SH-SY5Y (cell line): Measurements from ENCODE around the gene CAPZA1.

Source experiments
- GATA2 ChIP-seq: IDR thresholded peaks from 2 replicates; pipeline ENCODE4 v1.6.1; 2011; ENCODE audit warnings: mild to moderate bottlenecking, low read depth, low read length
- GATA3 ChIP-seq: IDR thresholded peaks from 2 replicates; pipeline ENCODE4 v1.6.1; 2011; ENCODE audit warnings: low read depth, mild to moderate bottlenecking, low read length, moderate library complexity

The CAPZA1 gene

GRCh38 chr1:112708002-112708448 is 88.4 kb downstream of the CAPZA1 start:
- no peak for TF ChIP-seq GATA3
- no peak for TF ChIP-seq GATA2

- TF ChIP-seq GATA2 (no peak), GATA3 (no peak)
These were observed 88.9 kb downstream of the CAPZA1 start for GRCh38 chr1:112708489-112708888.

DNA sequence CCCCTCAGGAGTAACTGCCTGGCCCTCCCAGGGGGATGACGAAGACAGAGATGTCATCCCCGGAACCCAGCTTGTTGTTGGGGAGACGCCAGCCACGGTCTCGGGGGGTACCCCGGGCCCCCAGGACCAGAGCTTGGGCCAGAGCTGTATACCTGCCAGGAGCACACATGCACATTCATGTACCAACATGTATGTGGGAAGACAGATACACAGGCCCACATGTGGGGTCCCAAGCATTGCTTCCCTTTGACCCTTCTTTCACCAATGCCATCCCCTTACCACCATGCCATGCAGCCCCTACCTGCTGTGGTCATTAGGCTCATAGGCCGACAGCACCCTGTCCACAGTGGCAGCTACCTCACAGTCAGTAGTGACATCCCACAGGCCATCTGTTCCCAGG is 90.5 kb downstream of the CAPZA1 start:
- no peak for TF ChIP-seq GATA3
- TF ChIP-seq GATA2 = no peak

DNA sequence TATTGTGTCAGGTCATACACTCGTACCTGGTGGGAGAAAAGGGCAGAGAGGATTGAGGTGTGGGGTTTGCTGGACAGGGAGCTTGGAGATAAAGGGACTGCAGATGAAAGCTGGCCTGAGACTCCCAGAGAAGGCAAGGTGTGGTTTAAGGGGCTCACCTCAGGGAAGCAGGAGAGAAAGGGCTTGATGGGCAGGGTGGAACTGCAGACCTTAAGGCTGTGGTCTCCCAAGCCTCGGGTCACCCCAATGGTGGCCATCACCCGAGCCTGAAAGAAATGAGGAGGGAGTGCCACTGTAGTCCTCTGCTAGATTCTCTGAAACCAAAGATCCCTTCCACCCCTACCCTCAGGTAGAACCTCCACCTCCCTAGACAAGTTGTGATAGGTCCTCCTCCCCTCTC is 91.0 kb downstream of the CAPZA1 start:
- TF ChIP-seq GATA3 (no peak), GATA2 (no peak)

DNA sequence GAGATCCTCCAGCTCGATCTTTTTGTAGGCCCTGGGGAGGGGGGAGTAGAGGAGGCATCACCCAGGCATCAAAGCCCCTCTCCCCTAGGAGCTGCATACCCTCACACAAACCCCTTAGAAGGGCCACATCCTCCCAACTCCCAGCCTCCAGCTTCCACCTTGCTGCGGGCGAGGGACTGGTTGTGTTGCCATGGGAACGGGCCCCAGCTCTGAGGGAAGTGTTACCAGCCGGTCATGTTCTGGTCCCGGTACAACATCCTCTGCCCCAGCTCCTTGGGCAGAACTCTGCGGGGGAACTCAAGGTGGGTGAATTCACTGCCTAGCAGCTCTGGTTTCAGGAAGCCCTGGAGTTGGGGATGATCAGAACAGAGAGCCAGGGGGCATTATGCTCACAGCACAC is 91.4 kb downstream of the CAPZA1 start:
- TF ChIP-seq GATA3 (no peak), GATA2 (no peak)

DNA sequence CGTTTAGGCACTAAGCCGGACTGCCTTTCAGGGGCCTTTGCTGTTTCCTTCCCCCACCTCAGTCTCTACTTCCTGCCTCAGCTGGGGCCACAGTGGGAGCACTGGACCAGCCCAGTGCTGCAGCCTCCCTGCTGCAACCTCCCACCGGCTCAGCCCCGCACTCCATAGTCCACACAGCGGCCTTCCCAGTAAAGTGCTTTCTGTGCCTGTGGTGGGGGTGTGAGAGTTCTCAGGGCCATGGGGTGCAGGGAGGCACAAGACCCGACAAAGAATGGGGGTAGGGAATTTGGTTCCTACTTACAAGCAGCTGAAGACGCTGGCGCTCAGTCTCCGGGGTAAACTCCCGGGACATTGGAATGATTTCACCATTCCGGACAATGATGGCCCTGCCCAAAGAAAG is 92.0 kb downstream of the CAPZA1 start:
- no peak for TF ChIP-seq GATA3

GRCh38 chr1:112712191-112712590 is 92.6 kb downstream of the CAPZA1 start:
- no peak for TF ChIP-seq GATA2
- TF ChIP-seq GATA3 = no peak

DNA sequence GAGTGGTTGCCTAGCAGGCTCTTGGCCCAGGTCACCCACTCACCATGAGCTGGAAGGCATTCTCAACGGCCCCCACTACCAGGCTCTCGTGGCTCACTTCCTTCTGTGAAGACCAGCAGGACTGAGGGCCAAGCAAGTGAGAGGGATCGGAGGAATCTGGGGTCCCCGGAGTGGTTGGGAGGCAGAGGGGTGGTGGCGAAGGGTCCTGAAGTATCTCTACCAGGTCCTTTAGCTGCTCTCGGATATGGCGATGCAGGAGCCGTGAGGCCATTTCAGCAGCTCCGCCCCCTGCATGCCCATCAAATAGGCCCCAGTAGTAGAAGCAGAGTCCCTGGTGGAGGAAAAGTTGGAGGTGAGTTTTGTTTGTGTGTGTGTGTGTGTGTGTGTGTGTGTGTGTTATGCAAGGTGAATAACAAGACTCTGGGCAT is 93.1 kb downstream of the CAPZA1 start:
- no peak for TF ChIP-seq GATA2
- no peak for TF ChIP-seq GATA3

- TF ChIP-seq GATA2 = no peak
- no peak for TF ChIP-seq GATA3
These were observed 94.1 kb downstream of the CAPZA1 start for GRCh38 chr1:112713466-112714312.

GRCh38 chr1:112714313-112715263 is 95.0 kb downstream of the CAPZA1 start:
- no peak for TF ChIP-seq GATA3
- TF ChIP-seq GATA2 = no peak

DNA sequence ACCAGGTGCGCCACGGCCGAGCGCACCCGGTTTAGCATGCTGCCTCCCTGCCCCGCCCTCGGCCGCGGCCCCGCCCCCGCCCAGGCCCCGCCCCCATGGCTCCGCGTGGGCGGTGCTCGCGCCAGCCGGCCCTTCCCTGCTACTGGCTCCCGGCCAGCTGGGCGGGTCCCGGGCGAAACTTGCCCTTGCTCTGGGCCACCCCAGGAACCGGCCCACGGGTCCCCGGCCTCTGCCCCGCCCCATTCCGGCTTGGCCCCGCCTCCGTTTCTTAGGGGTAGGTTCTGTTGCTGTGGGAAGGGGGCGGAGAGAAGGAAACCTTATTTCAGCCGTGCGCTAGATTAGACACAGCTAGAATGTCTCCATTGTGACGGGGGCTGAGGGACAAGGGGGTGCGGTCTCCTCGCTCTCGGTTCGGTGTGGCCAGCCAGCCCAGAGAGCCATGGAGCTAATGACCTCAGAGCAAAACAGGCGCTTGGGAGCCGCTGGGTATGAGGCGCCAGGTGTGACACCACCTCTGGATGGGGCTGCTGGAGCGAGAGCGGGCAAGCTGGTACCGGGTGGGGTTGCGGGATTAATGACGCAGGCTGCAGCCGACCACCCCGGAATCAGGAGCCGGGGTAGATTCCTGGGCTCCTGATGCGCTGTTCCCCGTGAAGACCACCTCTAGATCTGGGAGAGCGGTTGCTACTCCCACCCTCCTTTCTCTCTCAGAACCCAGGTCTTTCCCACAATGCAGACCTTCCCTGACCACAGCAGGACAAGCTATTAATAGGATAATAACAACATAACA is 95.8 kb downstream of the CAPZA1 start, which contains the start of gene PPM1J:
Gene PPM1J, minus strand, starts transcription at position 69 of the 790 bp plus-strand sequence. Its CDS starts 31 bp downstream, at position 38.
- TF ChIP-seq GATA3 (no peak), GATA2 (no peak)

GRCh38 chr1:112716133-112716720 is 96.6 kb downstream of the CAPZA1 start:
- TF ChIP-seq GATA3 = no peak
- no peak for TF ChIP-seq GATA2

DNA sequence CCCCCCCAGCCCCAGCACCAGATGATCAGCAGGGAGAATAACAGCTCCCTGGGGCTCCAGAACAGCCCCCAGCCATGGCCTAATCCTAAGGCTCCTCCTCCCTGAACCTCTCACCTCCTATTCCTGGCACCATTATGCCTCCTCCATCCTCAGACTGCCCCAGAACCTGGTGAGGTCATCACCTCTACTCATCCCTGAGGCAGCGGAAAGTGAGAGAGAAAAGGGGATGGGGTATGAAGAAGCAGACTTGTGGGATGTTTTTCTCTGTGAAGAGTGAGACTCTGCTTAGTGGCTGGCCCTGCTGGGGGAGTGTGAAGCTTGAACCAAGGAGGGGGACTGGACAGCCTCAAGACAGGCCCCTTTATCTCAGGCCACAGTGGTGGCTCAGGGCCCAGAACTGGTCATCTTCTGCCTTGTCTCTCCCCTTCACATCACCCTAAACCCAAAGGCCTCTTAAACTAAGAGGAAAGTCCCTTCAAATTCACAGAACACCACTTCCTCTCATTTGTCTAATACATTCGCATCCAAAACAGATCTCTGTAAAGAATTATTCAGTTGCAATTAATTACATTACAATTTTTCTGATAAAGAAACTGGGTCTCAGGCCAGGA is 97.7 kb downstream of the CAPZA1 start:
- TF ChIP-seq GATA2 (no peak), GATA3 (no peak)
